ENCODE results near the gene NRCAM.

GRCh38 chr7:108316708-108317107 lies 139.5 kb downstream of the NRCAM start:
- no peak for TF ChIP-seq CTCF (IDR thresholded peaks at IDR 0.05)
- no peak for TF ChIP-seq POLR2A (IDR thresholded peaks at IDR 0.05)
- TF ChIP-seq EP300 (IDR thresholded peaks at IDR 0.05): no peak
- TF ChIP-seq POLR2AphosphoS5 (IDR thresholded peaks at IDR 0.05): no peak
